ENCODE data around the gene KRTAP5-1.

KRTAP5-1 gene

DNA sequence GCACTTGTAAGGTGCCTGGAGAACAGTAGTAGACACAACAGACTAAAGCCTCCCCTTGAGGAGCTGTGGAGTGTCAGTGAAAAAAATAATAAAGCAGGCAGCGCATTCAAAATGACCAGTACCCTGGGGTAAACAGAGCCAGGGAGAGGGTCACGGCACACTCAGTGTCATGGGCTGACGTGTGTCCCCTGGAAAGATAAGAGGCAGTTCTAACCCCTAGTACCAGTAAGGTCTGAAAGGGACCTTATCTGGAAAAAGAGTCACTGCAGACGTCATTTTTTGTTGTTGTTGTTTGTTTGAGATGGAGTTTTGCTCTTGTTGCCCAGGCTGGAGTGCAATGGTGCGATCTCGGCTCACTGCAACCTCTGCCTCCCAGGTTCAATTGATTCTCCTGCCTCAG, 45.0 kb downstream of the KRTAP5-1 start:
- DNase-seq, result no peak

DNA sequence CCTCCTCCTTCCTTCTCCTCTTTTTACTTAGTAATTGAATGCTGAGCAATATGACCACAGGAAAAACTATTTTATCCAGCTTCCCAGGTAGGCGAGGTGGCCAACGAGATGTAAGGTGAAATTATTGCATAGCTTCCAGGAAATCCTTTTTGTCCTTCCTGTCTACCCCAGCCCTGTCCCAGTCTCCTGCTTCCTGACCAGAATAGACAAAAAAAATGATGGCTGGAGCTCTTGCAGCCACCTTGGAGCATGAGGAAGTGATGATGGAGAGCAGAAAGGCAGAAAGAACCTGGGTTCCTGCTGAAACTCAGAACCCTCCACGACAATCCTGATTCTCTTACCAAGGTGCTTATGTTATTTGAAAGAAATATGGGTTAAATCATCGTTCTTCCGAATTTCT, 46.9 kb downstream of the KRTAP5-1 start:
- no peak for DNase-seq

DNA sequence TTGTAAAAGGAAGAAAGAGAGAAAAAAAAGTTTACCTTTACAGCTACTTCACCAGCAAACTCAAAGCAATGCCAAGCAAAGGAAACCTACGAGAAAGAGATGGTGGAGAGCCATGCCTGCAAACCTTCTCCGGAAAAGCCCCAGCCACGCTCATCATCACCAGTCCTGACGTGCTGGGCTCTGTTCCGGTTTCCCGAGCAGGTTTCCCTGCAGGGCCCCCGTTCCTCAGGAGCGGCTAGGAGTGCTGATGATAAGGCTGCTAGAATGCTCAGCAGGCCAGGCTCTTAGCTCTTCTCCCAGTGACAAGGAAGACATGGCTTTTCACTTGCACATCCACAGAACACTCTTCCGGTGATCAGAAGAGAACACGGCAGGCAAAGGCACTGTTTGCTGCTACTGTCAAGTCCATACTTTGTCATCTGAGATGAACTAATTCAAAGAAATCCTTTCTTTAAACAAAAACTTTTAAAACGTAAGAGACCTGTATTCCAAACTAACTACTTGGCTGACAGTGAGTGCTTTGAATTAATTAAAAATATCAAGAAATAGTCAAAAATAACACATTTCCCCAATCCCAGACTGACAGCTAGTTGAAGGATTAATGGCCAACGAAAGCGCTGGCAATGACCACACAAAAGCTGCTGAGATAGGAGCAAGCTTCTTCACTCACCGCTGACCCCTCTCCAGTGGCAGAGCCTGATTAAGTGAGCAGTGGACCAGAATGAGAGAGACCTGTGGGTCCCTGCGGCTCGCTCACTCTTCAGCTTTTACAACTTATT, 48.8 kb downstream of the KRTAP5-1 start:
- DNase-seq, result no peak

DNA sequence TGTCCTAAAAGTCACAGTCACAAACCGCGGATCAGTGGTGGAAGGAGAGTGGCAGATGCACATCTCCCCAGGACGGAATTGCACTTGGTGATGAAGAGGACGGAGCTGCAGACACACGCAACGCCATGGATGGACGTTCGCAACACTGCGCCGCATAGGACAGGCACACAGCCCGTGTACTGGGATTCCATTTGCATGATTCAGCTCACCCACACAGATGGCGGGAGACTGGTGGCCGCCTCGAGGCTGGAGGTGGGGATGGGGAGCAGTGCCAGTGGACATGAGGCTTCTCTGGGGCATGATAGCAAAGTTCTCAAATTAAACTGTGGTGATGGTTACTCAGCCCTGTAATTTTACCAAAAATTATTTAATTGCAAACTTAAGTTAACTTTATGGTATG, 50.4 kb downstream of the KRTAP5-1 start:
- no peak for DNase-seq

Data from activated CD8-positive, alpha-beta memory T cell treated with anti-CD3 and anti-CD28 coated beads for 24 hours (primary cell).